DND-41 (cell line): ENCODE results near the gene PTGES3.

Source experiments
- EZH2 ChIP-seq: IDR thresholded peaks from 3 replicates; pipeline ENCODE4 v1.6.1; 2012; ENCODE audit warnings: borderline replicate concordance, low read depth, mild to moderate bottlenecking, moderate library complexity, low read length, inconsistent platforms; ENCODE audit not compliant: severe bottlenecking
- TF ChIP-seq, protein P1 (sequence below): IDR thresholded peaks from 2 replicates; pipeline ENCODE4 v1.5.1; 2012; ENCODE audit warnings: borderline replicate concordance, low read length, moderate library complexity, mild to moderate bottlenecking; ENCODE audit not compliant: poor library complexity, severe bottlenecking; ENCODE audit errors: extremely low read depth

DNA sequence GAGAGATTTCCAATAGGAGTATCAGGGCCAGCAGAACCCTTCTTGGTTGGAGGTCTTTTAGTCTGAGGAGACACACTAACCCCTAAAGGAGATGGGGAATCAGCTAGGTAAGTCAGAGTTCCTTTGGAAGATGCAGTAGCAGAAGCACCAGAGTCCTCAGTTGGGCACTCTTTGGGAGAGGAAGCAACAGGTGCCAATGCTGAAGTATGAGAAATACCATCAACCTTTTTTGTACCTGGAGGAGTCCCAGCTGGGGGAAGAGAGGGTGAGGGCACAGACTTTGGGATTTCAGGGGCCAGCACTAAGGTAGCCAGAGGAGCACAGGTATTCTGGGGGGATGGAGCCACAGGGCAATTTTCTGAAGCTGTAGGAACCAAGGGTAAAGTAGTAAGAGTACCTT is 31.0 kb upstream of the PTGES3 start:
- TF ChIP-seq, protein P1, sequence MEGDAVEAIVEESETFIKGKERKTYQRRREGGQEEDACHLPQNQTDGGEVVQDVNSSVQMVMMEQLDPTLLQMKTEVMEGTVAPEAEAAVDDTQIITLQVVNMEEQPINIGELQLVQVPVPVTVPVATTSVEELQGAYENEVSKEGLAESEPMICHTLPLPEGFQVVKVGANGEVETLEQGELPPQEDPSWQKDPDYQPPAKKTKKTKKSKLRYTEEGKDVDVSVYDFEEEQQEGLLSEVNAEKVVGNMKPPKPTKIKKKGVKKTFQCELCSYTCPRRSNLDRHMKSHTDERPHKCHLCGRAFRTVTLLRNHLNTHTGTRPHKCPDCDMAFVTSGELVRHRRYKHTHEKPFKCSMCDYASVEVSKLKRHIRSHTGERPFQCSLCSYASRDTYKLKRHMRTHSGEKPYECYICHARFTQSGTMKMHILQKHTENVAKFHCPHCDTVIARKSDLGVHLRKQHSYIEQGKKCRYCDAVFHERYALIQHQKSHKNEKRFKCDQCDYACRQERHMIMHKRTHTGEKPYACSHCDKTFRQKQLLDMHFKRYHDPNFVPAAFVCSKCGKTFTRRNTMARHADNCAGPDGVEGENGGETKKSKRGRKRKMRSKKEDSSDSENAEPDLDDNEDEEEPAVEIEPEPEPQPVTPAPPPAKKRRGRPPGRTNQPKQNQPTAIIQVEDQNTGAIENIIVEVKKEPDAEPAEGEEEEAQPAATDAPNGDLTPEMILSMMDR: no peak
- no peak for TF ChIP-seq EZH2
